ENCODE results near the gene TAS2R43. TPM values are rescaled to one million over a fixed set of nuclear protein-coding genes. Genes with fewer than 3 reads are reported as not detected.
"Not testable (repeated sequence)": the region's sequence is repeated elsewhere in the genome, so short reads cannot be mapped to it uniquely, and the experiment has no call there.

Gene TAS2R43
- total and polyA plus RNA-seq, 2 experiments from 2014 or later, result not detected

DNA sequence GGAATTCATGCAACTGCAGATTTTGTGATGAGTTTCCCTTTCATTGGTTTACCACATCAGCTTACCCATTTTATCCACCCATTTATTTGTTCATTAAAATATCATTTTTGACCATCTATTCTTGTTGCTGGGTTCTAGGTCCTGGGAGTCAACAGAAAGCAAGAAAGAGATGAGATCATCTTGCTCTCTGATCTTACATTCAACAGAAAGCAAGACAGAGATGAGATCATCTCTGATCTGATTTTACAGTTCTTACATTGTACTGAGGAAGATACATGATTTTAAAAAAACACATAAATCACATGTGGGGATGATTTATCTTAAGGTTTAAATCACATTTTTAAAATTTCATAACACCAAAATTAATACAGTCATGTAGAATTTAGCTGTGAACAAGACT, 32.3 kb downstream of the TAS2R43 start:
- Histone ChIP-seq H3K4me1 (ENCODE audit: insufficient read depth) (no peaks in the 10 kb centered on the region), H3K4me3 (no peak overlapping the region), H4K20me1 (ENCODE audit: insufficient read depth) (no peaks in the 10 kb centered on the region), H3K9me3 (ENCODE audit: low read depth) (no peaks in the 10 kb centered on the region), H3K9ac (no peak overlapping the region), H3K27me3 (replicated peaks; ENCODE audit: insufficient read depth) (no peaks in the 10 kb centered on the region), H3K36me3 (ENCODE audit: low read depth) (no peaks in the 10 kb centered on the region), H2AFZ (no peak overlapping the region), H3K4me2 (ENCODE audit: unreplicated experiment) (no peak overlapping the region), H3K79me2 (ENCODE audit: insufficient read depth) (no peaks in the 10 kb centered on the region), H3K9me2 (ENCODE audit: insufficient read depth) (no peaks in the 10 kb centered on the region), H3F3A (ENCODE audit: insufficient read depth) (no peaks in the 10 kb centered on the region), H3K27ac (no peak overlapping the region)
- in situ Hi-C loops (cut with MboI), result no loop called here
- no peak for TF ChIP-seq EZH2phosphoT487 (IDR thresholded peaks at IDR 0.05; ENCODE audit: insufficient read depth, low read depth)
- peak; percentile 15 for DNase-seq

GRCh38 chr12:11059041-11059440, 33.1 kb downstream of the TAS2R43 start:
- no peaks in the 10 kb centered on the region for H3K4me1 ChIP-seq (ENCODE audit: insufficient read depth)
- in situ Hi-C loops (cut with MboI), result no loop called here
- H3K36me3 ChIP-seq (ENCODE audit: low read depth), result no peaks in the 10 kb centered on the region
- H3K9me3 ChIP-seq (ENCODE audit: low read depth), result no peaks in the 10 kb centered on the region
- no peaks in the 10 kb centered on the region for H3K27me3 ChIP-seq (replicated peaks; ENCODE audit: insufficient read depth)
- no peaks in the 10 kb centered on the region for H4K20me1 ChIP-seq (ENCODE audit: insufficient read depth)
- TF ChIP-seq EZH2 (IDR thresholded peaks at IDR 0.05; ENCODE audit: insufficient read depth, poor library complexity, severe bottlenecking) (no peak), EZH2phosphoT487 (IDR thresholded peaks at IDR 0.05; ENCODE audit: insufficient read depth, low read depth) (no peak)
- H3K27ac ChIP-seq, result no peak overlapping the region
- WGBS, 2 experiments (ENCODE audit: low coverage in 1 of 2, low lambda C conversion rate in 2 of 2, missing lambda C conversion rate in 2 of 2), result 98 to 100% methylated on average over 3 of the region's 3 CpGs
- no peaks in the 10 kb centered on the region for H3K79me2 ChIP-seq (ENCODE audit: insufficient read depth)
- DNase-seq, result no peak
- H3K9ac ChIP-seq, result no peak overlapping the region
- no peaks in the 10 kb centered on the region for H3K9me2 ChIP-seq (ENCODE audit: insufficient read depth)
- no peak overlapping the region for H3K4me3 ChIP-seq
- no peak overlapping the region for H3K4me2 ChIP-seq (ENCODE audit: unreplicated experiment)
- H3F3A ChIP-seq (ENCODE audit: insufficient read depth), result no peaks in the 10 kb centered on the region
- no peak overlapping the region for H2AFZ ChIP-seq

DNA sequence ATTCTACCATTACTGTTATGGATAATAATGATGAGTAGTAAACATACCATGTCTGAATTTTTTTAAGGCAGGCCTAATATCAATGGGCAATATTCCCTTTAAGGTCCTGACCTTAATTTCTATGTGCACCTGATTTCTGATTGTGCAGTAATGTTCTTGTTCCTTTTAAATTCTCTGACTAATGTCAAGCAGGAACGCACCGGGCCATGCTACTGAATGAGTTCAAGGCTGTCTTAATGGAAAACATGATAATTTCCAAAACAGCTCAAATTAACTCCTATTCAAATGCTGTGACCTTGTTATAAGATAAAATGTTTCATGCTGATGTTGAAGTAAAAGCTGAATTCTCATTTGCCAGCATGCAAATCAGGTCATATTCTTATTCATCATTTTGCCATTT, 36.8 kb downstream of the TAS2R43 start:
- H3K27ac ChIP-seq, result no peak overlapping the region
- H3K36me3 ChIP-seq (ENCODE audit: low read depth), result no peaks in the 10 kb centered on the region
- peaks cover 4% of the 10 kb centered on the region for H3K9me3 ChIP-seq (ENCODE audit: low read depth)
- in situ Hi-C loops (cut with MboI), result no loop called here
- no peaks in the 10 kb centered on the region for H3F3A ChIP-seq (ENCODE audit: insufficient read depth)
- H2AFZ ChIP-seq, result no peak overlapping the region
- H3K79me2 ChIP-seq (ENCODE audit: insufficient read depth), result no peaks in the 10 kb centered on the region; the same call in 1 of the 2 replicates
- no peaks in the 10 kb centered on the region for H3K27me3 ChIP-seq (replicated peaks; ENCODE audit: insufficient read depth)
- H3K4me2 ChIP-seq (ENCODE audit: unreplicated experiment), result no peak overlapping the region
- 92 to 98% methylated on average over 2 of the region's 2 CpGs for WGBS, 2 experiments (ENCODE audit: low coverage in 1 of 2, low lambda C conversion rate in 2 of 2, missing lambda C conversion rate in 2 of 2)
- DNase-seq, result no peak
- no peaks in the 10 kb centered on the region for H3K9me2 ChIP-seq (ENCODE audit: insufficient read depth)
- no peak overlapping the region for H3K4me3 ChIP-seq
- TF ChIP-seq EZH2 (IDR thresholded peaks at IDR 0.05; ENCODE audit: insufficient read depth, poor library complexity, severe bottlenecking) (no peak), EZH2phosphoT487 (IDR thresholded peaks at IDR 0.05; ENCODE audit: insufficient read depth, low read depth) (no peak)
- H3K4me1 ChIP-seq (ENCODE audit: insufficient read depth), result no peaks in the 10 kb centered on the region
- H3K9ac ChIP-seq, result no peak overlapping the region
- no peaks in the 10 kb centered on the region for H4K20me1 ChIP-seq (ENCODE audit: insufficient read depth)

GRCh38 chr12:11049806-11050531, 42.1 kb downstream of the TAS2R43 start:
- H3K9me3 ChIP-seq (ENCODE audit: low read depth); H3K27ac ChIP-seq: not testable (repeated sequence)
- 96 to 99% methylated on average over 7 of the region's 7 CpGs for WGBS, 2 experiments (ENCODE audit: low coverage in 1 of 2, low lambda C conversion rate in 2 of 2, missing lambda C conversion rate in 2 of 2)

GRCh38 chr12:11041366-11041765, 50.7 kb downstream of the TAS2R43 start:
- H4K20me1 ChIP-seq (ENCODE audit: insufficient read depth); H3K4me2 ChIP-seq (ENCODE audit: unreplicated experiment); H3K9ac ChIP-seq; H3K9me3 ChIP-seq (ENCODE audit: low read depth); H3K9me2 ChIP-seq (ENCODE audit: insufficient read depth); H3K27ac ChIP-seq; H2AFZ ChIP-seq; H3K36me3 ChIP-seq (ENCODE audit: low read depth); H3K27me3 ChIP-seq (replicated peaks; ENCODE audit: insufficient read depth); H3K4me3 ChIP-seq; in situ Hi-C loops (cut with MboI); DNase-seq; H3F3A ChIP-seq (ENCODE audit: insufficient read depth): not testable (repeated sequence)
- peaks cover 37% of the 10 kb centered on the region for H3K79me2 ChIP-seq (ENCODE audit: insufficient read depth)
- 94 to 99% methylated on average over 2 of the region's 2 CpGs for WGBS, 2 experiments (ENCODE audit: low coverage in 1 of 2, low lambda C conversion rate in 2 of 2, missing lambda C conversion rate in 2 of 2)
- H3K4me1 ChIP-seq (ENCODE audit: insufficient read depth), result peaks cover 11% of the 10 kb centered on the region

More at GRCh38 chr12:11049806-11050531, 42.1 kb downstream of the TAS2R43 start:
- H3K27me3 ChIP-seq (replicated peaks; ENCODE audit: insufficient read depth); H3K9ac ChIP-seq; H3K79me2 ChIP-seq (ENCODE audit: insufficient read depth); H3K4me3 ChIP-seq; H2AFZ ChIP-seq; H3K36me3 ChIP-seq (ENCODE audit: low read depth); H3K9me2 ChIP-seq (ENCODE audit: insufficient read depth); H4K20me1 ChIP-seq (ENCODE audit: insufficient read depth); H3F3A ChIP-seq (ENCODE audit: insufficient read depth); in situ Hi-C loops (cut with MboI); DNase-seq; H3K4me1 ChIP-seq (ENCODE audit: insufficient read depth); H3K4me2 ChIP-seq (ENCODE audit: unreplicated experiment): not testable (repeated sequence)

Small RNA genes within 50 kb of the gene (small RNA-seq; reads per million reads assigned to genes)
- not detected for gene AC018630.1 (ENCODE audit: low read depth, low replicate concordance)

Other genes starting within 250 kb of the TAS2R43 start
- gene PRR4, start 242.8 kb downstream of the TAS2R43 start, total RNA-seq (2014; rRNA removed; shearing (Covaris generic)), result 1.1 TPM in 1 of 2 replicates, not detected in the other
- gene PRR4, start 242.8 kb downstream of the TAS2R43 start, polyA plus RNA-seq (2016; fragmentation: Nextera tagmentation; extraction: Ambion mirVana), result 1.8 and 3.9 TPM in 2 replicates
- gene PRH1, start 208.1 kb downstream of the TAS2R43 start, total RNA-seq (2014; rRNA removed; shearing (Covaris generic)), result 4.8 and 7.3 TPM in 2 replicates
- gene PRH1, start 208.1 kb downstream of the TAS2R43 start, polyA plus RNA-seq (2016; fragmentation: Nextera tagmentation; extraction: Ambion mirVana), result 8.4 and 10.7 TPM in 2 replicates
- gene TAS2R13, start 182.8 kb downstream of the TAS2R43 start, total RNA-seq (2014; rRNA removed; shearing (Covaris generic)), result 0.13 and 0.32 TPM in 2 replicates
- gene TAS2R13, start 182.8 kb downstream of the TAS2R43 start, polyA plus RNA-seq (2016; fragmentation: Nextera tagmentation; extraction: Ambion mirVana), result not detected in 2 replicates
- 2.5 TPM in 1 of 2 replicates, not detected in the other for gene PRH2, start 163.1 kb downstream of the TAS2R43 start, total RNA-seq (2014; rRNA removed; shearing (Covaris generic))
- 0.53 TPM in 1 of 2 replicates, not detected in the other for gene PRH2, start 163.1 kb downstream of the TAS2R43 start, polyA plus RNA-seq (2016; fragmentation: Nextera tagmentation; extraction: Ambion mirVana)
- 0.76 and 1.2 TPM in 2 replicates for gene TAS2R14, start 153.1 kb downstream of the TAS2R43 start, total RNA-seq (2014; rRNA removed; shearing (Covaris generic))
- gene TAS2R14, start 153.1 kb downstream of the TAS2R43 start, polyA plus RNA-seq (2016; fragmentation: Nextera tagmentation; extraction: Ambion mirVana), result 3.0 and 3.4 TPM in 2 replicates
- gene TAS2R50, start 105.4 kb downstream of the TAS2R43 start, total RNA-seq (2014; rRNA removed; shearing (Covaris generic)), result 0.32 TPM in 1 of 2 replicates, not detected in the other
- gene TAS2R50, start 105.4 kb downstream of the TAS2R43 start, polyA plus RNA-seq (2016; fragmentation: Nextera tagmentation; extraction: Ambion mirVana), result not detected in 2 replicates
- 1.8 and 2.5 TPM in 2 replicates for gene TAS2R20, start 94.0 kb downstream of the TAS2R43 start, total RNA-seq (2014; rRNA removed; shearing (Covaris generic))
- not detected in 2 replicates for gene TAS2R20, start 94.0 kb downstream of the TAS2R43 start, polyA plus RNA-seq (2016; fragmentation: Nextera tagmentation; extraction: Ambion mirVana)
- 2.6 and 3.7 TPM in 2 replicates for gene TAS2R19, start 69.7 kb downstream of the TAS2R43 start, total RNA-seq (2014; rRNA removed; shearing (Covaris generic))
- gene TAS2R19, start 69.7 kb downstream of the TAS2R43 start, polyA plus RNA-seq (2016; fragmentation: Nextera tagmentation; extraction: Ambion mirVana), result not detected in 2 replicates
- 0.97 and 1.4 TPM in 2 replicates for gene TAS2R31, start 60.9 kb downstream of the TAS2R43 start, total RNA-seq (2014; rRNA removed; shearing (Covaris generic))
- 0.24 TPM in 1 of 2 replicates, not detected in the other for gene TAS2R31, start 60.9 kb downstream of the TAS2R43 start, polyA plus RNA-seq (2016; fragmentation: Nextera tagmentation; extraction: Ambion mirVana)
- gene TAS2R46, start 30.0 kb downstream of the TAS2R43 start, total RNA-seq (2014; rRNA removed; shearing (Covaris generic)), result not detected in 2 replicates
- gene TAS2R46, start 30.0 kb downstream of the TAS2R43 start, polyA plus RNA-seq (2016; fragmentation: Nextera tagmentation; extraction: Ambion mirVana), result not detected in 2 replicates
- gene TAS2R30, start 42.3 kb upstream of the TAS2R43 start, total RNA-seq (2014; rRNA removed; shearing (Covaris generic)), result 0.13 and 0.32 TPM in 2 replicates
- not detected in 2 replicates for gene TAS2R30, start 42.3 kb upstream of the TAS2R43 start, polyA plus RNA-seq (2016; fragmentation: Nextera tagmentation; extraction: Ambion mirVana)
- gene SMIM10L1, start 78.9 kb upstream of the TAS2R43 start, total RNA-seq (2014; rRNA removed; shearing (Covaris generic)), result 6.2 and 10.2 TPM in 2 replicates
- 15.8 and 16.6 TPM in 2 replicates for gene SMIM10L1, start 78.9 kb upstream of the TAS2R43 start, polyA plus RNA-seq (2016; fragmentation: Nextera tagmentation; extraction: Ambion mirVana)
- not detected in 2 replicates for gene TAS2R42, start 94.6 kb upstream of the TAS2R43 start, total RNA-seq (2014; rRNA removed; shearing (Covaris generic))
- not detected in 2 replicates for gene TAS2R42, start 94.6 kb upstream of the TAS2R43 start, polyA plus RNA-seq (2016; fragmentation: Nextera tagmentation; extraction: Ambion mirVana)
- gene PRB3, start 177.4 kb upstream of the TAS2R43 start, total RNA-seq (2014; rRNA removed; shearing (Covaris generic)), result not detected in 2 replicates
- gene PRB3, start 177.4 kb upstream of the TAS2R43 start, polyA plus RNA-seq (2016; fragmentation: Nextera tagmentation; extraction: Ambion mirVana), result not detected in 2 replicates
- gene PRB4, start 218.1 kb upstream of the TAS2R43 start, total RNA-seq (2014; rRNA removed; shearing (Covaris generic)), result not detected in 2 replicates
- not detected in 2 replicates for gene PRB4, start 218.1 kb upstream of the TAS2R43 start, polyA plus RNA-seq (2016; fragmentation: Nextera tagmentation; extraction: Ambion mirVana)